T-cell (primary cell): Measurements from ENCODE around the gene AJUBA. TPM values are rescaled to one million over a fixed set of nuclear protein-coding genes. Genes with fewer than 3 reads are reported as not detected.
"Not testable (repeated sequence)": the region's sequence is repeated elsewhere in the genome, so short reads cannot be mapped to it uniquely, and the experiment has no call there.

Experiments used
- ATAC-seq, 4 experiments: fragments of 200-7000 bp in 3 of 4; fragments of 150-1000 bp in 1 of 4; cut with Tn5 transposase; replicated peaks in 1 of 4; 1 replicate in 3 of 4; 2 replicates in 1 of 4; pipeline ENCODE4 v1.10.0; 2021; ENCODE audit warnings: moderate library complexity in 3 of 4, mild to moderate bottlenecking in 2 of 4, moderate number of reproducible peaks in 1 of 4
- CTCF ChIA-PET, 2 donors: fragments of 300-600 bp; sonication (Branson Sonifier 250); formaldehyde crosslinking; loops; one replicate each; lab custom pipeline; 2022; ENCODE audit warnings: antibody characterized with exemption in 2 of 2; lab: Charles Lee
- POLR2A ChIA-PET, 2 donors: fragments of 300-600 bp; sonication (Branson Sonifier 250); formaldehyde crosslinking; loops; one replicate each; lab custom pipeline; 2022; ENCODE audit warnings: antibody characterized with exemption in 2 of 2; lab: Charles Lee
- DNase-seq, 35 experiments: peaks; one replicate each; pipeline versions ENCODE4 v3.0.0 to v3.0.0-alpha.2; 2013 to 2023
- H3K27ac ChIP-seq: one replicate; pipeline ENCODE4 v1.5.1; 2013; ENCODE audit warnings: low read length
- H3K27me3 ChIP-seq, 2 experiments: replicated peaks in 1 of 2; 1 replicate in 1 of 2; 2 replicates in 1 of 2; pipeline versions ENCODE4 v1.6.1 to v1.7.0; 2013; ENCODE audit warnings: low read length in 1 of 2, mixed read lengths in 1 of 2; ENCODE audit not compliant: control insufficient read depth in 2 of 2, insufficient read depth in 2 of 2; ENCODE audit errors: extremely low read depth in 1 of 2
- H3K36me3 ChIP-seq, 2 donors: 1 replicate in 1 of 2; 2 replicates in 1 of 2; pipeline versions ENCODE4 v1.6.1 to v1.7.0; 2013; ENCODE audit warnings: low read length in 1 of 2; ENCODE audit not compliant: control insufficient read depth in 2 of 2, insufficient read depth in 1 of 2; ENCODE audit errors: extremely low read depth in 1 of 2
- H3K4me1 ChIP-seq, 2 experiments: 1 replicate in 1 of 2; 2 replicates in 1 of 2; pipeline versions ENCODE4 v1.6.1 to v1.7.0; 2013; ENCODE audit warnings: low read length in 2 of 2, mixed read lengths in 1 of 2; ENCODE audit not compliant: insufficient read depth in 2 of 2, control insufficient read depth in 1 of 2; ENCODE audit errors: extremely low read depth in 1 of 2
- H3K4me3 ChIP-seq, 2 donors: 1 replicate in 1 of 2; 2 replicates in 1 of 2; pipeline versions ENCODE4 v1.5.1 to v1.7.0; 2013; ENCODE audit warnings: mild to moderate bottlenecking in 2 of 2, low read length in 1 of 2, moderate library complexity in 1 of 2; ENCODE audit not compliant: control insufficient read depth in 1 of 2; ENCODE audit errors: extremely low read depth in 1 of 2
- H3K9me3 ChIP-seq: 2 replicates; pipeline ENCODE4 v1.7.0; 2013
- H3K27ac Mint-ChIP-seq, 2 donors: one replicate each; pipeline ENCODE4 v1.8.0; 2020 to 2021; ENCODE audit warnings: mild to moderate bottlenecking in 2 of 2, mixed read lengths in 2 of 2
- H3K27me3 Mint-ChIP-seq, 2 donors: one replicate each; pipeline ENCODE4 v1.8.0; 2021 to 2022; ENCODE audit warnings: mixed read lengths in 2 of 2
- H3K36me3 Mint-ChIP-seq: one replicate; pipeline ENCODE4 v1.8.0; 2021; ENCODE audit warnings: mixed read lengths
- H3K4me1 Mint-ChIP-seq, 3 donors: one replicate each; pipeline ENCODE4 v1.8.0; 2020 to 2022; ENCODE audit warnings: mixed read lengths in 3 of 3, mild to moderate bottlenecking in 1 of 3
- H3K4me3 Mint-ChIP-seq, 3 donors: one replicate each; pipeline ENCODE4 v1.8.0; 2020 to 2022; ENCODE audit warnings: mild to moderate bottlenecking in 3 of 3, mixed read lengths in 3 of 3, moderate library complexity in 3 of 3
- H3K9me3 Mint-ChIP-seq, 3 donors: one replicate each; pipeline ENCODE4 v1.8.0; 2020 to 2022; ENCODE audit warnings: mixed read lengths in 3 of 3
- WGBS: methylation state at CpG from one replicate; pipeline ENCODE4 v1.1.5; 2013; ENCODE audit warnings: missing lambda C conversion rate; ENCODE audit not compliant: insufficient coverage; 5-methylcytosine and 5-hydroxymethylcytosine counted together
- total RNA-seq, 35 experiments: library from RNA in 6 of 35; stranded (reverse) in 6 of 35; fragments of 120-200 nt in 1 of 35; gene quantifications; one replicate each; pipeline versions ENCODE4 v1.2.1 to v1.2.4 and lab custom pipeline; 2013 to 2026

The AJUBA gene
- total RNA-seq, 5 donors from 2014 or later (not counting 1 experiment from before 2014, with no cell fraction given): 1.8 to 3.1 (median 2.4) TPM

DNA sequence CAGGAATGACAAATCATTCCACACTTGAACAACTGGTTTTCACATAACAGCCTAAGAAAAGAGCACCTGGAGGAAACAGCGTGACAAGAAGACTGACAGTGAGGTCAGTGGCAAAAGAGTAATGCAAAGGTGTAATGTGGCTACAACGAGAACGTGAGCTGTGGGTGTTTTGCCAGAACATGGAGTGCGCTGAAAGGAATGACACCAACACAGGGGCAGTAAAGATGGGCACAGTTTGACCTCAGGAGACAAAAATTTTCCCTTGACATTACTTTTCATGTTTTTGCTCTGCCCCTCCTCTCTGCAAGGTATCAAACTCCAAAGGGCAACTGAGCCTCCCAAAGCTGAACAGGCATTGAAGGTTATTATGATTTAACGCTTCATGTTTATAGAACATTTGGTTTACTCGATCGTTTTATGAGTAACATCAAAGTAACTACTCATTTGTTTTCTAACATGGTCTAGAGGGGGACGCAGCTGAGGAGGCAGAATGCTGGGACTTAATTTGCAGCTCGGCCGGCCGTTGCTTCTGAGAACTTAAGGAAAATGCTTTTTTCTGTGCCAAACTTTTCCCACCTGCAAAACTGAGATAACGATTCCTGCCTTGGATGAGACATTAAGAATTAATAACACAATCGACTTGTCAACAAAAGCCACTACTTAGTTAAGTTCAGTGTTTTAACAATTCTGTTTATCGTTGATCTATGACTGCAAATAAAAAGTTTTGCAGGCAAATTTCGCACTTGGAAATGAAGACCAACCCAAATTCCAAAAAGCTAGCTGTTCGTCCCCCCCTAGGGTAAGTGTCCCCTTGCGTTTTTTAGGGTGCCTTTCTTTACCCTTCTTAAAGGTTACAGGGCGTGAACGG is 26.4 kb downstream of the AJUBA start:
- Histone ChIP-seq H3K9me3 (no peaks in the 10 kb centered on the region), H3K4me1 (peaks cover 0 to 19% of the 10 kb centered on the region in 2 experiments), H3K27me3 (no peaks in the 10 kb centered on the region), H3K27ac (peak overlapping the region; percentile 83), H3K36me3 (peaks cover 0 to 5% of the 10 kb centered on the region in 2 donors), H3K4me3 (peak overlapping the region; percentile 81 to 86)
- ChIA-PET CTCF (interaction anchor here in 1 of 2 donors (0.6 to 3.2 kb wide), 7 partner anchors 26 to 298 kb away, joined by 3 to 11 read pairs (median 5); partner anchors contain the start of genes AJUBA, PRMT5 and RBM23), POLR2A (interaction anchor here (0.5 to 1.6 kb wide), 8 partner anchors 8 to 402 kb away, joined by 3 to 12 read pairs (median 4); partner anchors contain the start of gene RBM23 (in 1 of the 2))
- Mint-ChIP-seq H3K9me3 (no peaks in the 10 kb centered on the region), H3K27ac (peak overlapping the region; percentile 91 to 93), H3K4me3 (peak overlapping the region; percentile 88 to 91 (median 91)), H3K4me1 (peaks cover 7 to 18% (median 15%) of the 10 kb centered on the region in 3 donors), H3K36me3 (peaks cover 8% of the 10 kb centered on the region), H3K27me3 (no peaks in the 10 kb centered on the region)
- 50% methylated on average over 7 of the region's 19 CpGs for WGBS
- no peak for ATAC-seq
- no peak for DNase-seq

DNA sequence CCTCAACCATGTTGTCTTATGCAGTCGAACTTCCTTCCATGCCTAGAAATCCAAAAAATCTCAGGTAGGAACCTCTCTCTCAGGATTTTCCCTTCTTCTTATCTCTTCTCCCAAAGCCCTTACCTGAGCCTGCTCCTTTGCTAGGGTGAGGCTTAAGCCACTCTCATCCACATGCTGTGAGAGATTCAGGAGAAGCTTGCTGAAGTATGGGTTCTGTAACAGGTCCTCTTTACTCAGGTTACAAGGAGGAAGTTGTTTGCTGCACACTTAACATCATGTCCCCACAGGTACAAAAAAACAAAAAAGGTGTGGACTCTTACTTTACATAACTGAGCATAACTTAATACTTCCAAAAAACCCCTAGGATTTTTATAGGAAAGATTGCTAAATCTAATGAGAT is 29.9 kb downstream of the AJUBA start:
- Histone ChIP-seq H3K27ac (no peak overlapping the region), H3K27me3 (no peaks in the 10 kb centered on the region), H3K4me1 (peaks cover 0 to 14% of the 10 kb centered on the region in 2 experiments), H3K36me3 (peaks cover 3 to 13% of the 10 kb centered on the region in 2 donors), H3K9me3 (no peaks in the 10 kb centered on the region), H3K4me3 (no peak overlapping the region)
- Mint-ChIP-seq H3K36me3 (peaks cover 17% of the 10 kb centered on the region), H3K9me3 (no peaks in the 10 kb centered on the region), H3K27ac (peak overlapping the region in 1 of 2 donors; percentile 16), H3K4me3 (no peak overlapping the region), H3K4me1 (peaks cover 7 to 16% (median 13%) of the 10 kb centered on the region in 3 donors), H3K27me3 (no peaks in the 10 kb centered on the region)
- ChIA-PET POLR2A (no interaction called here), CTCF (no interaction called here)
- WGBS: no CpG with 5 or more reads among the region's 1 CpG
- DNase-seq (no peak), ATAC-seq (no peak)

DNA sequence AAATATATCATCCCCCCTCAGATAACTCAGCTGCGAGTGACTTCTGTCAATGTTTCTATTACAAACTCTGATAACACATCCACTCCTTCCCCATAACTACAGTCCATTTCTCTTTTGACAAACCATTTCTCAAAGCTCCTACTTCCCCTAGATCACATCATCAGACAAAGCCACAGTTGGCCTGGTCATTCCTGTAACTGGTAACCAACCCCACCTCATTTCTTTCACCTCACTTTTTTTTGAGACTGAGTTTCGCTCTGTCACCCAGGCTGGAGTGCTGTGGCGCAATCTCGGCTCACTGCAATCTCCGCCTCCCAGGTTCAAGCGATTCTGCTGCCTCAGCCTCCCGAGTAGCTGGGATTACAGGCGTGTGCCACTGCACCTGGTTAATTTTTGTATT is 30.6 kb downstream of the AJUBA start:
- H3K4me3 ChIP-seq, H3K4me1 ChIP-seq, H3K9me3 ChIP-seq, H3K27me3 Mint-ChIP-seq, H3K9me3 Mint-ChIP-seq, H3K27me3 ChIP-seq, ATAC-seq, H3K27ac Mint-ChIP-seq, CTCF ChIA-PET, H3K4me3 Mint-ChIP-seq, DNase-seq, H3K27ac ChIP-seq, POLR2A ChIA-PET: not testable (repeated sequence)
- Mint-ChIP-seq H3K36me3 (peaks cover 22% of the 10 kb centered on the region), H3K4me1 (peaks cover 7 to 16% (median 13%) of the 10 kb centered on the region in 3 donors)
- peaks cover 5 to 19% of the 10 kb centered on the region in 2 donors for H3K36me3 ChIP-seq
- 100% methylated on average over 4 of the region's 8 CpGs for WGBS

DNA sequence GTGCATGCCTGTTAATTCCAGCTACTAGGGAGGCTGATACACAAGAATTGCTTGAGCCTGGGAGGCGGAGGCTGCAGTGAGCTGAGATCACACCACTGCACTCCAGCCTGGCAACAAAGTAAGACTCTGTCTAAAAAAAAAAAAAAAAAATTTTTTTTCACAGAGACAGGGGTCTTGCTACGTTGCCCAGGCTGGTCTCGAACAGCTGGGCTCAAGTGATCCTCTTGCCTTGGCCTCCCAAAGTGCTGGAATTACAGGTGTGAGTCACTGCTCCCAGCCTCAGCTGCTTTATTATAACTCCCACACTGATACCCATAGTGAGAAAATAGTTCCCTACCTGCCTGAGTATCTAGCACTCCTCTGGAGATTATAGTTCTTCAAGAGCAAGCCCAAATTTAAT is 36.7 kb downstream of the AJUBA start:
- WGBS: 100% methylated on average over 2 of the region's 3 CpGs
- Histone ChIP-seq H3K9me3 (no peaks in the 10 kb centered on the region), H3K4me1 (no peaks in the 10 kb centered on the region), H3K27me3 (no peaks in the 10 kb centered on the region), H3K4me3 (no peak overlapping the region), H3K27ac (no peak overlapping the region), H3K36me3 (peaks cover 8 to 22% of the 10 kb centered on the region in 2 donors)
- Mint-ChIP-seq H3K4me3 (no peak overlapping the region), H3K27me3 (no peaks in the 10 kb centered on the region), H3K27ac (no peak overlapping the region), H3K4me1 (no peaks in the 10 kb centered on the region), H3K36me3 (peaks cover 27% of the 10 kb centered on the region), H3K9me3 (no peaks in the 10 kb centered on the region)
- DNase-seq: no peak
- CTCF ChIA-PET: interaction anchor here in 1 of 2 donors (0.6 to 1.8 kb wide), 3 partner anchors 93 to 375 kb away, joined by 3 to 4 read pairs (median 4); no protein-coding TSS in a partner anchor
- ATAC-seq: no peak
- POLR2A ChIA-PET: interaction anchor here in 1 of 2 donors (0.6 kb wide), 1 partner anchor 28 kb away, joined by 4 read pairs; no protein-coding TSS in a partner anchor

DNA sequence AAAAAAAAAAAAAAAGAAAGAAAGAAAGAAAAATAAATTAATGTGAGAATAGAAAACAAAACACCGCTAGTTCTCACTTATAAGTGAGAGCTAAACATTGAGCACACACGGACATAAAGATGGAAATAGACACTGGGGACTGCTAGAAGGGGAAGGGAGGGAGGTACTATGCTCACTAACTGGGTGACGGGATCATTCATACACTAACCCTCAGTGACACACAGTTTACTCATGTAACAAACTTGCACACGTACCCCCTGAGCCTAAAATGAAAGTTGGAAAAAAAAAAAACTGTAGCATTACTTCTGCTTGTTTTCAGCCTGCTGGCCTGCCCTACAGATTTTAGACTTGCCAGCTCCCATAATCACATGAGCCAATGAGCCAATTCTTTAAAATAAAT is 42.7 kb downstream of the AJUBA start:
- H3K36me3 Mint-ChIP-seq: peaks cover 4% of the 10 kb centered on the region

DNA sequence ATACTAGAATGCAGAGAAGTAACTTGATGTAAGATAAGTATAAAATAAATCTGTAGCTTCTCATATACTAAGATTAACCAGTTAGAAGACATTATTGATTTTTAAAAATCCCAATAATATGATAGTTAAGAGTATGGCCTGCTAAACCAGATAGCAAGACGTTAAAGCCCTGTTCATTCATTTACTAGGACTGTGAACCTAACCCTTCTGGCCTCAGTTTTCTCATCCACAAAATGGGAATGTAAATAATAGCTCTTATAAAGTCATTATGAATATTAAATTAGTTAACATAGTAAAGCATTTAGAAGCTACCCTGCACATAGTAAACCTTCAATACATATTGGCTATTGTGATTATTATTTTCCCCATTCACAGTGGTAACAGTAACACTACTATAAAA is 47.2 kb downstream of the AJUBA start:
- ATAC-seq (no peak), DNase-seq (no peak)
- H3K9me3 ChIP-seq: no peaks in the 10 kb centered on the region
- H3K36me3 ChIP-seq: peaks cover 0 to 6% of the 10 kb centered on the region in 2 donors
- no peaks in the 10 kb centered on the region for H3K27me3 ChIP-seq
- Mint-ChIP-seq H3K27ac (no peak overlapping the region), H3K27me3 (no peaks in the 10 kb centered on the region), H3K9me3 (no peaks in the 10 kb centered on the region), H3K4me3 (no peak overlapping the region), H3K4me1 (peaks cover 5 to 6% (median 6%) of the 10 kb centered on the region in 3 donors), H3K36me3 (no peaks in the 10 kb centered on the region)
- POLR2A ChIA-PET: no interaction called here
- CTCF ChIA-PET: interaction anchor here in 1 of 2 donors (0.8 to 1.3 kb wide), 2 partner anchors 51 to 64 kb away, joined by 5 read pairs; no protein-coding TSS in a partner anchor
- no peak overlapping the region for H3K4me3 ChIP-seq
- no CpG with 5 or more reads among the region's 1 CpG for WGBS
- H3K27ac ChIP-seq: no peak overlapping the region
- peaks cover 0 to 9% of the 10 kb centered on the region in 2 experiments for H3K4me1 ChIP-seq

More for the DNA sequence above, 42.7 kb downstream of the AJUBA start:
- Histone ChIP-seq H3K9me3 (no peaks in the 10 kb centered on the region), H3K4me1 (no peaks in the 10 kb centered on the region), H3K27ac (no peak overlapping the region), H3K27me3 (no peaks in the 10 kb centered on the region), H3K36me3 (peaks cover 2 to 6% of the 10 kb centered on the region in 2 donors), H3K4me3 (no peak overlapping the region)
- ATAC-seq (no peak), DNase-seq (no peak)
- Mint-ChIP-seq H3K27me3 (no peaks in the 10 kb centered on the region), H3K9me3 (no peaks in the 10 kb centered on the region), H3K4me3 (no peak overlapping the region), H3K4me1 (no peaks in the 10 kb centered on the region), H3K27ac (no peak overlapping the region)
- CTCF ChIA-PET: interaction anchor here (0.6 to 0.7 kb wide), 4 partner anchors 129 to 1215 kb away, joined by 3 to 6 read pairs (median 4); no protein-coding TSS in a partner anchor
- POLR2A ChIA-PET: interaction anchor here (0.6 kb wide), 2 partner anchors 91 to 468 kb away, joined by 4 to 11 read pairs; partner anchors contain the start of gene MYH6 (in 1 of the 2)
- WGBS: no CpG with 5 or more reads among the region's 4 CpGs
